GM23338 (cell line): ENCODE data around the gene ABHD12. TPM values are rescaled to one million over a fixed set of nuclear protein-coding genes. Genes with fewer than 3 reads are reported as not detected.

Experiments
- ATAC-seq: fragments of 200-7000 bp; cut with Tn5 transposase; 3 replicates; pipeline ENCODE4 v1.9.1; 2020
- DNase-seq: peaks from one replicate; pipeline ENCODE4 v3.0.0-alpha.2; 2015; ENCODE audit warnings: low spot score
- H2AFZ ChIP-seq: fragments of 200-600 bp; sonication (generic); 2 replicates; pipeline ENCODE4 v1.8.0; 2016; ENCODE audit warnings: antibody characterized with exemption, mild to moderate bottlenecking, moderate library complexity
- H3F3A ChIP-seq: fragments of 200-600 bp; sonication (generic); replicated peaks from 2 replicates; pipeline ENCODE4 v1.8.0; 2017; ENCODE audit warnings: antibody characterized with exemption, mixed run types, low read depth
- H3K27ac ChIP-seq: fragments of 200-600 bp; sonication (generic); 2 replicates; pipeline ENCODE4 v1.6.1; 2016; ENCODE audit warnings: low read depth
- H3K27me3 ChIP-seq: fragments of 200-600 bp; sonication (generic); 2 replicates; pipeline ENCODE4 v1.8.0; 2016; ENCODE audit warnings: mild to moderate bottlenecking, mixed run types, moderate library complexity; ENCODE audit not compliant: insufficient read depth
- H3K36me3 ChIP-seq: fragments of 200-600 bp; sonication (generic); 2 replicates; pipeline ENCODE4 v1.8.0; 2016; ENCODE audit warnings: mild to moderate bottlenecking; ENCODE audit not compliant: insufficient read depth
- H3K4me1 ChIP-seq: fragments of 200-600 bp; sonication (generic); 2 replicates; pipeline ENCODE4 v1.8.0; 2016; ENCODE audit warnings: mild to moderate bottlenecking, moderate library complexity; ENCODE audit not compliant: insufficient read depth
- H3K4me2 ChIP-seq: fragments of 200-600 bp; sonication (generic); 2 replicates; pipeline ENCODE4 v1.7.1; 2017; ENCODE audit warnings: mixed run types
- H3K4me3 ChIP-seq: fragments of 200-600 bp; sonication (generic); 2 replicates; pipeline ENCODE4 v1.6.1; 2016; ENCODE audit warnings: mixed run types
- H3K79me2 ChIP-seq: fragments of 200-600 bp; sonication (generic); replicated peaks from 2 replicates; pipeline ENCODE4 v1.8.0; 2017; ENCODE audit warnings: mild to moderate bottlenecking; ENCODE audit not compliant: insufficient read depth
- H3K9me2 ChIP-seq: fragments of 200-600 bp; sonication (generic); 2 replicates; pipeline ENCODE4 v1.8.0; 2017; ENCODE audit not compliant: insufficient read depth
- H4K20me1 ChIP-seq: fragments of 200-600 bp; sonication (generic); replicated peaks from 2 replicates; pipeline ENCODE4 v1.8.0; 2017; ENCODE audit warnings: mild to moderate bottlenecking; ENCODE audit not compliant: insufficient read depth
- H3K27ac Mint-ChIP-seq: 2 replicates; pipeline ENCODE4 v1.8.0; 2020; ENCODE audit warnings: inconsistent platforms, mild to moderate bottlenecking, moderate library complexity, mixed read lengths
- H3K27me3 Mint-ChIP-seq: 3 replicates; pipeline ENCODE4 v1.8.0; 2022; ENCODE audit warnings: low read depth, mild to moderate bottlenecking, moderate library complexity, mixed read lengths, inconsistent platforms; ENCODE audit not compliant: insufficient read depth, poor library complexity
- H3K36me3 Mint-ChIP-seq: 3 replicates; pipeline ENCODE4 v1.8.0; 2021; ENCODE audit warnings: low read depth, mild to moderate bottlenecking, inconsistent platforms, moderate library complexity, mixed read lengths
- H3K4me1 Mint-ChIP-seq: 3 replicates; pipeline ENCODE4 v1.8.0; 2020; ENCODE audit warnings: mild to moderate bottlenecking, inconsistent platforms, mixed read lengths
- H3K4me3 Mint-ChIP-seq: 3 replicates; pipeline ENCODE4 v1.8.0; 2021; ENCODE audit warnings: moderate library complexity, mild to moderate bottlenecking, inconsistent platforms, mixed read lengths
- H3K9me3 Mint-ChIP-seq: 3 replicates; pipeline ENCODE4 v1.8.0; 2020; ENCODE audit warnings: moderate library complexity, mild to moderate bottlenecking, inconsistent platforms, mixed read lengths
- ZNF462 ChIP-seq: fragments of 250-450 bp; sonication (Bioruptor Pico); IDR thresholded peaks from 2 replicates; pipeline ENCODE4 v1.5.0; 2020; ENCODE audit warnings: mild to moderate bottlenecking, moderate library complexity
- polyA plus RNA-seq: library from polyadenylated mRNA; unstranded; fragments of >200 nt; fragmentation: Nextera tagmentation; extraction: Ambion mirVana; gene quantifications from 2 replicates; pipeline ENCODE4 v1.2.1, GENCODE V29; 2016
- total RNA-seq: library from RNA; depleted of rRNA; stranded (reverse); fragments of >200 nt; shearing (Covaris generic); gene quantifications from 2 replicates; pipeline ENCODE4 v1.2.3, GENCODE V29; 2014
- TF ChIP-seq, protein P1 (sequence below): IDR thresholded peaks from one replicate; pipeline ENCODE4 v1.6.1; 2018; ENCODE audit warnings: antibody characterized with exemption; ENCODE audit not compliant: unreplicated experiment

ABHD12 gene
- total and polyA plus RNA-seq, 2 experiments from 2014 or later: 40.2 to 57.8 TPM

- TF ChIP-seq ZNF462 (CRISPR knock-in tag): no peak
- TF ChIP-seq, protein P1, sequence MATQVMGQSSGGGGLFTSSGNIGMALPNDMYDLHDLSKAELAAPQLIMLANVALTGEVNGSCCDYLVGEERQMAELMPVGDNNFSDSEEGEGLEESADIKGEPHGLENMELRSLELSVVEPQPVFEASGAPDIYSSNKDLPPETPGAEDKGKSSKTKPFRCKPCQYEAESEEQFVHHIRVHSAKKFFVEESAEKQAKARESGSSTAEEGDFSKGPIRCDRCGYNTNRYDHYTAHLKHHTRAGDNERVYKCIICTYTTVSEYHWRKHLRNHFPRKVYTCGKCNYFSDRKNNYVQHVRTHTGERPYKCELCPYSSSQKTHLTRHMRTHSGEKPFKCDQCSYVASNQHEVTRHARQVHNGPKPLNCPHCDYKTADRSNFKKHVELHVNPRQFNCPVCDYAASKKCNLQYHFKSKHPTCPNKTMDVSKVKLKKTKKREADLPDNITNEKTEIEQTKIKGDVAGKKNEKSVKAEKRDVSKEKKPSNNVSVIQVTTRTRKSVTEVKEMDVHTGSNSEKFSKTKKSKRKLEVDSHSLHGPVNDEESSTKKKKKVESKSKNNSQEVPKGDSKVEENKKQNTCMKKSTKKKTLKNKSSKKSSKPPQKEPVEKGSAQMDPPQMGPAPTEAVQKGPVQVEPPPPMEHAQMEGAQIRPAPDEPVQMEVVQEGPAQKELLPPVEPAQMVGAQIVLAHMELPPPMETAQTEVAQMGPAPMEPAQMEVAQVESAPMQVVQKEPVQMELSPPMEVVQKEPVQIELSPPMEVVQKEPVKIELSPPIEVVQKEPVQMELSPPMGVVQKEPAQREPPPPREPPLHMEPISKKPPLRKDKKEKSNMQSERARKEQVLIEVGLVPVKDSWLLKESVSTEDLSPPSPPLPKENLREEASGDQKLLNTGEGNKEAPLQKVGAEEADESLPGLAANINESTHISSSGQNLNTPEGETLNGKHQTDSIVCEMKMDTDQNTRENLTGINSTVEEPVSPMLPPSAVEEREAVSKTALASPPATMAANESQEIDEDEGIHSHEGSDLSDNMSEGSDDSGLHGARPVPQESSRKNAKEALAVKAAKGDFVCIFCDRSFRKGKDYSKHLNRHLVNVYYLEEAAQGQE: no peak
These were observed 118.2 kb downstream of the ABHD12 start (continued) for GRCh38 chr20:25272223-25273000.

DNA sequence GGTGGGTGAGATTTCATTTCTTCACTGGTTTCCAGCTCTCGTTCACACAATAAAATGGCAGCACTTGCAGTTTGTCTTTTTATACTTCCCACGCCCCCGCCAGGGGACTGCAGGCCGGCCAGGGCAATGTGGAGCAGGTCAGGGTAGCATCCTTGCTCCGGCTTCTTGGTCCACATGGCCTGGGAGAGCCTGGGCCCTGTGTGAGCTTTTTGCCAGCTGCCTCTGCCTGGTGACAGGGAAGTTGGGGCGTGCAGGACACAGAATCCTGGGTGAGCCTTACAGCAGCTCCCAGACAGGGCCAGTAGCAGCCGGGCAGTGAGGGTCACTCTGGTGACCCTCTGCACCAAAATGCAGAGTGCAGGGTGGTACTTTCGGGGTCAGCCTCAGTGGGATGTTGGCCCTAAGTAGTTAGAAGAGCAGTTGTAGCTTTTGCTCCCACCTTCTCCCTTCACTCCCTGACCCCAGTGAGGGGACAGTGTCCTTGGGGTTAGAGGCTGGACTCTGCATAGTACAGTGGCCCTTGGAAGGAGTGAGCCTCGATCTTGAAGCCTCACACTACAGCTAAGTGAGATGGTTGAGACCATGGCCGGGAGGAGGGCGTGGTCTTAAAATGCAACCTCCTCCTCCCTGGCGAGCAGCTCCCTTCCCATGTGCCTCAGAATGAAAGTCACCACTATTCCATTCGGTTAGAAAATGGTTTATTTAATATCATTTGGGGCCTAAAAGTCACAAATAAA is 119.0 kb downstream of the ABHD12 start:
- Histone ChIP-seq H2AFZ (no peak overlapping the region), H3K27ac (no peak overlapping the region), H3K4me1 (no peaks in the 10 kb centered on the region), H3K36me3 (no peaks in the 10 kb centered on the region; the same call in 1 of the 2 replicates), H3K79me2 (no peaks in the 10 kb centered on the region), H3K4me3 (no peak overlapping the region), H3K27me3 (no peaks in the 10 kb centered on the region), H4K20me1 (peaks cover 2% of the 10 kb centered on the region; the same call in 1 of the 2 replicates), H3K4me2 (no peak overlapping the region), H3F3A (no peaks in the 10 kb centered on the region), H3K9me2 (no peaks in the 10 kb centered on the region)
- no peak overlapping the region for H3K4me3 Mint-ChIP-seq
- peaks cover 17% of the 10 kb centered on the region for H3K27me3 Mint-ChIP-seq
- ATAC-seq: no peak
- DNase-seq: no peak
- no peaks in the 10 kb centered on the region for H3K9me3 Mint-ChIP-seq
- H3K4me1 Mint-ChIP-seq: no peaks in the 10 kb centered on the region
- no peak overlapping the region for H3K27ac Mint-ChIP-seq
- H3K36me3 Mint-ChIP-seq: peaks cover 24% of the 10 kb centered on the region
- TF ChIP-seq ZNF462 (CRISPR knock-in tag): no peak
